ENCODE data around the gene NIPBL.
"Not testable (repeated sequence)": the region's sequence is repeated elsewhere in the genome, so short reads cannot be mapped to it uniquely, and the experiment has no call there.

NIPBL gene

GRCh38 chr5:36844305-36844704 is 32.3 kb upstream of the NIPBL start:
- in situ Hi-C loops (cut with HindIII; ENCODE audit: low sequenced_read_pairs): no loop called here
- H3K4me3 ChIP-seq (ENCODE audit: low read depth, low read length): no peak overlapping the region
- no peak for TF ChIP-seq CTCF (IDR thresholded peaks at IDR 0.05; ENCODE audit: low read depth, low read length)
- no peak for DNase-seq (ENCODE audit: low read depth, low spot score)

GRCh38 chr5:36848545-36848944 is 28.0 kb upstream of the NIPBL start:
- H3K4me3 ChIP-seq (ENCODE audit: low read depth, low read length); in situ Hi-C loops (cut with HindIII; ENCODE audit: low sequenced_read_pairs); DNase-seq (ENCODE audit: low read depth, low spot score): not testable (repeated sequence)

- H3K4me3 ChIP-seq (ENCODE audit: low read depth, low read length); in situ Hi-C loops (cut with HindIII; ENCODE audit: low sequenced_read_pairs); DNase-seq (ENCODE audit: low read depth, low spot score): not testable (repeated sequence)
Measured at GRCh38 chr5:36852903-36853302, 23.7 kb upstream of the NIPBL start.

DNA sequence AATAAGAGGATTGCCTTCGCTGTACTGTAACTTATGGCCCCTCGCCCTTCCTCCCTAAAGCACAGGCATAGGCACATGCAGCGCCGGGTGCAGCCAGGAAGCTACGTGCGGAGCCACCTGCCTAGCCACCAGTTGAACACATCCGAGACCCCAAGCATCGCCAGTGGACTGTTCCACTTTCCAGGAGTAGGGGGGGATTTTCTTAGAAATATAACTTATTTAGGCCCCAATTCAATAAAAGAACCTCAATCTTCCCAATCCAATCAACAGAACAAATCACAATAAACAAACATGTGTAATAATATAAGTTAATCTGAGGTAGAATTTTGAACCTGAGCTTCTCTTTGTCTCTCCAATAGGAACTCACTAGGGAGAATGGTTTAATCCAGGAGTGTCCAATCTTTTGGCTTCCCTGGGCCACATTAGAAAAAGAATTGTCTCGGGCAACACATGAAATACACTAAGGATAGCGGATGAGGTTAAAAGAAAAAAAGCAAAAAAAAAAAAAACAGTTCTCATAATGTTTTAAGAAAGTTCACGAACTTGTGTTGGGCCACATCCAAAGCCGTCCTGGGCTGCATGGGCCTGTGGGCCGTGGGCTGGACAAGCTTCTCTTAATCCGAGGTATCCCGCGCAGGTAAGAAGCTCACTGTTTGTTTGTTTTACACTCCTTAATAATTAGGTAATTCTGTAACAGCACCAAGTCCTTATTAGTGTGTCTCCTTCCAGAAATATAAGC is 22.0 kb upstream of the NIPBL start:
- no peak overlapping the region for H3K4me3 ChIP-seq (ENCODE audit: low read depth, low read length)
- in situ Hi-C loops (cut with HindIII; ENCODE audit: low sequenced_read_pairs): no loop called here
- no peak for TF ChIP-seq CTCF (IDR thresholded peaks at IDR 0.05; ENCODE audit: low read depth, low read length)
- no peak for DNase-seq (ENCODE audit: low read depth, low spot score)

DNA sequence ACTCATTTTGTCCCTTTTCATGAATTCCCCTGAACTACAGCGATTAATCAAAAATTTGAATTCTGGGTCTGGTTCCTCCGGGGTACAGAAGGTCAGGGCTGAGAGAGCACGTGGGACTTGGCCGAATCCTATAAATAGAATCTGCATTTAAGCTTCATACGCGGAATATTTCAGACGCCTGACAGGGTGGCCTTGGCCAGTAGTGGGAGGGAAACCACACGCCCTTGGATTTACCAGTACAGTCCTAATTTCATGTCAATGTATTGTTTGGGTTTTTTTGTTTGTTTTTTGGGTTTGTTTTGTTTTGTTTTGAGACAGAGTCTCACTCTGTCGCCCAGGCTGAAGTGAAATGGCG is 21.5 kb upstream of the NIPBL start:
- no peak for DNase-seq (ENCODE audit: low read depth, low spot score)
- no peak for TF ChIP-seq CTCF (IDR thresholded peaks at IDR 0.05; ENCODE audit: low read depth, low read length)
- no peak overlapping the region for H3K4me3 ChIP-seq (ENCODE audit: low read depth, low read length)
- in situ Hi-C loops (cut with HindIII; ENCODE audit: low sequenced_read_pairs): no loop called here

DNA sequence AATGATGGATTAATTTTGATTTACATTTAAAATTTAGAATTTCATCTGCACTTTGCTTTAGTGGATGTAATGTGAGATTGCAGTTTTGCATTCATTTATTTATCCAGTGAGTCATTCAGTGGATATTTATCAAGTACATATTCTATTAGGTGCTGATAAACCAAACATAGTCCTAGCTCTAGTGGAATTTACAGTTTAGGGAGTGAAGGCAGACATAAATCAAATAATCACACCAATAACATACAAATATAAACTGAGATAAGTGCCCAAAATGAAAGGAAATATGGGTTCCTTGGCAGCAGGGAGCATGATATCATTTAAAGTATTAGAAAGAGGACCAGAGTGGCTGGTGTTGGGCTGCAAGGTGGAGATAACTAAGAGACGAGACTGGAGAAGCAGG is 14.7 kb upstream of the NIPBL start:
- TF ChIP-seq CTCF (IDR thresholded peaks at IDR 0.05; ENCODE audit: low read depth, low read length): no peak
- no peak overlapping the region for H3K4me3 ChIP-seq (ENCODE audit: low read depth, low read length)
- in situ Hi-C loops (cut with HindIII; ENCODE audit: low sequenced_read_pairs): no loop called here
- DNase-seq (ENCODE audit: low read depth, low spot score): no peak

DNA sequence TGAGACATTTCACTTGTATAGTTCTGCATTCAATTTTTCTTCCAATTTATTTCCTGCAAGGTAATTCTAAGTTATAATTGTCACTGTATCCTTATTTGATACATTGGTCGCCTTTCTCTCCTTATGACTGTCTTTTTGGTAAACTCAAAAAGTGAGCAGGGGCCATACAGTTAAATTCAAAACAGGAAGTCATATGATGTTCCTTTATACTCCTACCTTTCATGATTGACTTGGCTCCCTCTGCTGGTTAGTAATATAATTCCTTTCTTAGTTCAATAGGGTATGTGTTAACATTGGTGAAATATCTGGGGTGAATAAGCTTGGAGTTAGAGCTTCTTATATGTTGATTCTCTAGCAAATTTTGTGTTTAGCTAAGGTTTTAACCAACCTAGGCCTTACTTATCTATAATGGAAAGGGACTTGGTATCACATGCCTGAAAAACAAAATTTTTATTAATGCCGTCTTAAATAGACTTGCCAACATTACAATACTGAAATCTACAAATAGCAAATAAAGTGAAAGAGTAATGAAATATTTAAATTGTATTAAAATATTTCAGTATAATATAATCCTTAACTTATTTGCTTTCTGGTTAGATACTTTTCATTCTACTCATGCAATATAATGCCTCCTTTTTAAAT is 6.0 kb upstream of the NIPBL start:
- TF ChIP-seq CTCF (IDR thresholded peaks at IDR 0.05; ENCODE audit: low read depth, low read length): peak; percentile 56
- no peak overlapping the region for H3K4me3 ChIP-seq (ENCODE audit: low read depth, low read length)
- in situ Hi-C loops (cut with HindIII; ENCODE audit: low sequenced_read_pairs): no loop called here
- DNase-seq (ENCODE audit: low read depth, low spot score): peak; percentile 71

Data from astrocyte of the spinal cord (primary cell).